ENCODE results near the gene CBARP.
"Not testable (repeated sequence)": the region's sequence is repeated elsewhere in the genome, so short reads cannot be mapped to it uniquely, and the experiment has no call there.

The CBARP gene

DNA sequence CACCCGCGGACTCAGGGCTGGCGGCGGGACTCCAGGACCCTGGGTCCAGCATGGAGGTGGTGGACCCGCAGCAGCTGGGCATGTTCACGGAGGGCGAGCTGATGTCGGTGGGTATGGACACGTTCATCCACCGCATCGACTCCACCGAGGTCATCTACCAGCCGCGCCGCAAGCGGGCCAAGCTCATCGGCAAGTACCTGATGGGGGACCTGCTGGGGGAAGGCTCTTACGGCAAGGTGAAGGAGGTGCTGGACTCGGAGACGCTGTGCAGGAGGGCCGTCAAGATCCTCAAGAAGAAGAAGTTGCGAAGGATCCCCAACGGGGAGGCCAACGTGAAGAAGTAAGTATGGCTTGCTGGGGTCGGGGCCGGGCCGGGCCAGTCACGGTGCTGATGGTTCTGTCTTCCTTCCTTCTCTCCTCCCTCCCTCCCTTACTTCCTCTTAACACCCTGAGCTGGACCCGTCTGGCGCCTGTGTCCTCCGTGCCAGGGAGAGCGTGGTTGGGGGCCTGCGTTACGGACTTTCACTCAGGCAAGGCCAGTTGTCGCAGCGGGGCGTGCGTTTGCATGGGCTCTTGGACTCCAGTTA is 30.8 kb downstream of the CBARP start:
- DNase-seq: peak in 1 of 5 donors; percentile 38

GRCh38 chr19:1206150-1206863 is 31.5 kb downstream of the CBARP start:
- DNase-seq: no peak

DNA sequence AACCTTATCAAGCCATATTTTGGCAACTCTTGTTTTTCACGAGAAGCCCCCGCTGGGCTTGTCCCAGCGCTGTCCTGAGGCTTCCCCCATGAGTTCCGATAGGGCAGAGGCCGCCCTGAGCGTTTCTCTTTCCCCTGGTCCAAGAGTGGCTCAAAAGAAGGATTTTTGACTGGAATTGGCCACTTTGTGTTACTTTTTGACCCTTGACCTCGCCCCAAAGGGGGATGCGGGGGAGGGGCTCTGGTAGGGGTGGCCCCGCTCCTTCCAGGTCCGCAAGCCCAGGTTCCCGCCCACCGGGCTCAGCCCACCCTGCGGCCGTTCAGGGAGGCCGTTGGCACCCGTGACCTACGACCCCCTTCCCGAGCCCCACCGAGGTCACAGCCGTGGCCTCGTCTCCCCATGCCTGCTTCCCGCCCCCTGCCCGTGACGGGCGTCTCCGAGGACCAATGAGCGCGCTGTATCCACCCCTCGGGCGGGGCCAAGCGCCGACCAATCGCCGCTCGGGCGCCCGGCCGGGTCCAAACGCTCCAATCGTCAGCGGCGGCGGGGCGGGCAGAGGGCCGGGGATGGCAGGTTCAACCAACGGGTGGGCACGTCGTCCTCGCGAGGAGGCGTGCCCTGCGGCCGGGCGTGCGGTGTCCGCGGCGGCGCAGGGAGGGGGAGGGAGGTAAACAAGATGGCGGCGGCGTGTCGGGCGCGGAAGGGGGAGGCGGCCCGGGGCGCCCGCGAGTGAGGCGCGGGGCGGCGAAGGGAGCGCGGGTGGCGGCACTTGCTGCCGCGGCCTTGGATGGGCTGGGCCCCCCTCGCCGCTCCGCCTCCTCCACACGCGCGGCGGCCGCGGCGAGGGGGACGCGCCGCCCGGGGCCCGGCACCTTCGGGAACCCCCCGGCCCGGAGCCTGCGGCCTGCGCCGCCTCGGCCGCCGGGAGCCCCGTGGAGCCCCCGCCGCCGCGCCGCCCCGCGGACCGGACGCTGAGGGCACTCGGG is 32.4 kb downstream of the CBARP start, which contains the start of gene STK11:
STK11 (plus strand) TSS at position 665 of the 986 bp plus-strand sequence. CDS start 1,136 bp downstream, outside the sequence.
- peak; percentile 97 to 99 (median 98) for DNase-seq

DNA sequence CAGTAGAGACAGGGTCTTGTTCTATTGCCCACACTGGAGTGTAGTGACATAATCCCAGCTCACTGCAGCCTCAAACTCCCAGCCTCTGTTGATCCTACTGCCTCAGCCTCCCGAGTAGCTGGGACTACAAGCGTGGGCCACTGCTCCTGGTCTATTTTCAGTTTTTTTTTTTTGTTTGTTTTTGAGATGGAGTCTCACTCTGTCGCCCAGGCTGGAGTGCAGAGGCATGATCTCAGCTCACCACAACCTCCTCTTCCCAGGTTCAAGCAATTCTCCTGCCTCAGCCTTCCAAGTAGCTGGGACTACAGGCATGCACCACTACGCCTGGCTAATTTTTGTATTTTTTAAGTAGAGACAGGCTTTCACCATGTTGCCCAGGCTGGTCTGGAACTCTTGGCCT is 37.2 kb downstream of the CBARP start:
- DNase-seq: not testable (repeated sequence)

DNA sequence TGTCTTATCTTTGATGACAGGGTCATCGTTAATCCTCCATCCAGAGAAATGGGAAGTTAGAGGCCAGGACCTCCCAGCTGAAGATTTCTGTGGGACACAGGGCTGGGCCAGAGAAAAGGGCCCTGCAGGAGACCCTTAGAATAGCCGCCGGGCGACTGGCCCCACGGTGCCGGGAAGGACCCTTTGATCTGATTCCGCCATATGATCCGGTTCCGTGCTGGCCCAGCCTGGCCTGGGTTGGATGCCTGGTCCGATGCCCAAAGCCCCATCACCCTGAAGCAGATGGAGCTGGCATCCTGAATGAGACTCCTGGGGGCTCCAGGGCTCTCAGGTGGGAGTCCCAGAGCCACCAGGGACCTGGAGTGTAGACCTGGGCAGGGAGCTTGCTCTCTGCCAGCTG is 38.3 kb downstream of the CBARP start:
- DNase-seq: no peak

GRCh38 chr19:1189419-1189818 is 48.4 kb downstream of the CBARP start:
- peak in 1 of 5 donors; percentile 63 for DNase-seq

DNA sequence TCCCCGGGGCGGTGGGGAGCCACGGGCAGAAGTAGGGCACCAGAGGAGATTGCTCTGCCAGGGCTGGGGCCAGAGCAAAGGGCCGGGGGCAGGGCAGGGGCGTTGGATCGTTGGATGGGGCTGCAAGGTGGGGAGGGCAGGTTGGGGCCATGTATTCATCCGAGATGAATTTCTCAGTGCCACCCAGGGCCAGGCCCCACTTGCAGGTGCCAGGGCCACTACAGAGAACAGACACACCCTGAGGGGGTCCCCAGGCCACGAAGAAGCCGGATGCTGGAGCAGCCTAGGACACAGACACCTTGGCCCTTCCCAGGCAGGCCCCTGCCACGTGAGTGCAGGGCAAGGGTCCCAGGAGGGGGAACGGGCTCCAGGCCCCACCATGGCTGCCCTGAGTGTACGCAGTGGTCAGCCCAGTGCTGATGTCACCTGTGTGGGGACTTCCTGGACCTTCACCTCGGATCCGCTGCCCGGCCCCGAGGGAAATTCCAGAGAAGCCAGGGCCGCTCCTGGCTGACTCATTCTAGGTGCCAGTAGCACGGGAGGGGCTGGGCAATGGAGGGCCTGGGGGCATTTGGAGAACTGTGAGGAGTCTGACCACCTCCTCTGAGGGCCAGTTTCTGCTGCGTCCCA is 54.1 kb downstream of the CBARP start:
- no peak for DNase-seq

GRCh38 chr19:1182727-1183126 is 55.1 kb downstream of the CBARP start:
- DNase-seq: no peak

- DNase-seq: no peak
These were observed 55.7 kb downstream of the CBARP start for GRCh38 chr19:1182068-1182467.

- no peak for DNase-seq
These were observed 56.2 kb downstream of the CBARP start for GRCh38 chr19:1181606-1182005.
